Esophagus squamous epithelium (tissue), 5 donors: ENCODE measurements around the gene ADAMTS1. TPM values are rescaled to one million over a fixed set of nuclear protein-coding genes. Genes with fewer than 3 reads are reported as not detected.
"Not testable (repeated sequence)": the region's sequence is repeated elsewhere in the genome, so short reads cannot be mapped to it uniquely, and the experiment has no call there.

Source experiments
- DNase-seq: peaks from one replicate; lab custom pipeline; 2025; lab: John Stamatoyannopoulos, UW
- H3K27ac ChIP-seq, 4 donors: fragments of 200-600 bp; sonication (generic); one replicate each; pipeline ENCODE4 v1.5.1; 2016 to 2019; ENCODE audit warnings: mild to moderate bottlenecking in 1 of 4
- H3K27me3 ChIP-seq, 4 donors: fragments of 200-600 bp; sonication (generic); 1 replicate in 3 of 4; 2 replicates in 1 of 4; pipeline versions ENCODE4 v1.5.1 to v1.6.0; 2017 to 2021; ENCODE audit warnings: antibody characterized with exemption in 1 of 4
- H3K36me3 ChIP-seq, 3 donors: fragments of 200-600 bp; sonication (generic); one replicate each; pipeline ENCODE4 v1.5.1; 2016 to 2019
- H3K4me1 ChIP-seq, 3 donors: fragments of 200-600 bp; sonication (generic); one replicate each; pipeline ENCODE4 v1.5.1; 2017 to 2019
- H3K4me3 ChIP-seq, 4 donors: fragments of 200-600 bp; sonication (generic); 1 replicate in 3 of 4; 2 replicates in 1 of 4; pipeline ENCODE4 v1.5.1; 2016 to 2019; ENCODE audit warnings: mild to moderate bottlenecking in 2 of 4, moderate library complexity in 1 of 4
- H3K9me3 ChIP-seq, 3 donors: fragments of 200-600 bp; sonication (generic); one replicate each; pipeline ENCODE4 v1.5.1; 2016 to 2019
- POLR2A ChIP-seq, 4 donors: fragments of 450-650 bp; IDR thresholded peaks; one replicate each; pipeline ENCODE4 v1.6.1; 2017; ENCODE audit warnings: antibody characterized with exemption in 4 of 4, mild to moderate bottlenecking in 4 of 4, moderate library complexity in 3 of 4
- WGBS, 2 donors: methylation state at CpG; one replicate each; pipeline ENCODE4 v1.1.5; 2018; 5-methylcytosine and 5-hydroxymethylcytosine counted together
- intact Hi-C: fragments of 100-400 bp; cut with DNase I; formaldehyde crosslinking; loops from one replicate; pipeline ENCODE4 v1.15.0; 2022
- total RNA-seq, 4 donors: library from RNA; depleted of rRNA; stranded (reverse); fragments of >200 nt; gene quantifications; one replicate each; pipeline ENCODE4 v1.1.0, GENCODE V29; 2016
- TF ChIP-seq, protein P1 (sequence below), 6 experiments: fragments of 450-650 bp in 4 of 6; fragments of 200-600 bp in 2 of 6; sonication (generic) in 2 of 6; IDR thresholded peaks; one replicate each; pipeline ENCODE4 v1.5.1; 2016 to 2019; ENCODE audit warnings: antibody characterized with exemption in 6 of 6, mild to moderate bottlenecking in 4 of 6, moderate library complexity in 4 of 6
- donor health status: DM: yes; HTN: yes; CAD: no.

Gene ADAMTS1
- total RNA-seq, 4 donors from 2014 or later = 2.8 to 33.0 (median 19.3) TPM

DNA sequence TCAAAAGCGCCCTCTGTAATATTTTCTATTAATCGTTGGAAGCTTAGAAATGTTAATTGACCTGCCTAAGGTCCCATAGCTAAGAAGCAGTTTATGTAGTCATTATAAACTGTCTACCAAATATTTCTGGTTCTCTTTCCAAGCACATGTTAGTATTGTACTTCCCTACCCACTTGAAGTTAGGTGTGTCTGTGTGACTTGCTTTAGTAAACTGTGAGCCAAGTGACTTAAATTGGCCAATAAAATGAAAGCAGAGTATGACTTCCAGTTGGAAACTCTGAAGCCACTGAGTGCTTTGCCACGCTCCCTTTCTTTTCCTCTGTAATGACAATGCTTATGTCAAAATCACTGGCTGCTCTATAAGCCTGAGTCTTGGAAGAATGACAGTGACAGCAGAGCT is 20.6 kb upstream of the ADAMTS1 start:
- 75 to 87% methylated on average over 3 of the region's 3 CpGs for WGBS, 2 donors
- Histone ChIP-seq H3K9me3 (no peaks in the 10 kb centered on the region), H3K27ac (no peak overlapping the region), H3K36me3 (no peaks in the 10 kb centered on the region), H3K27me3 (no peaks in the 10 kb centered on the region), H3K4me3 (no peak overlapping the region), H3K4me1 (no peaks in the 10 kb centered on the region)
- no peak for DNase-seq
- intact Hi-C loops = no loop called here
- TF ChIP-seq, protein P1, sequence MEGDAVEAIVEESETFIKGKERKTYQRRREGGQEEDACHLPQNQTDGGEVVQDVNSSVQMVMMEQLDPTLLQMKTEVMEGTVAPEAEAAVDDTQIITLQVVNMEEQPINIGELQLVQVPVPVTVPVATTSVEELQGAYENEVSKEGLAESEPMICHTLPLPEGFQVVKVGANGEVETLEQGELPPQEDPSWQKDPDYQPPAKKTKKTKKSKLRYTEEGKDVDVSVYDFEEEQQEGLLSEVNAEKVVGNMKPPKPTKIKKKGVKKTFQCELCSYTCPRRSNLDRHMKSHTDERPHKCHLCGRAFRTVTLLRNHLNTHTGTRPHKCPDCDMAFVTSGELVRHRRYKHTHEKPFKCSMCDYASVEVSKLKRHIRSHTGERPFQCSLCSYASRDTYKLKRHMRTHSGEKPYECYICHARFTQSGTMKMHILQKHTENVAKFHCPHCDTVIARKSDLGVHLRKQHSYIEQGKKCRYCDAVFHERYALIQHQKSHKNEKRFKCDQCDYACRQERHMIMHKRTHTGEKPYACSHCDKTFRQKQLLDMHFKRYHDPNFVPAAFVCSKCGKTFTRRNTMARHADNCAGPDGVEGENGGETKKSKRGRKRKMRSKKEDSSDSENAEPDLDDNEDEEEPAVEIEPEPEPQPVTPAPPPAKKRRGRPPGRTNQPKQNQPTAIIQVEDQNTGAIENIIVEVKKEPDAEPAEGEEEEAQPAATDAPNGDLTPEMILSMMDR (IDR thresholded peaks at IDR 0.05) = no peak
- no peak for TF ChIP-seq POLR2A (IDR thresholded peaks at IDR 0.05)

DNA sequence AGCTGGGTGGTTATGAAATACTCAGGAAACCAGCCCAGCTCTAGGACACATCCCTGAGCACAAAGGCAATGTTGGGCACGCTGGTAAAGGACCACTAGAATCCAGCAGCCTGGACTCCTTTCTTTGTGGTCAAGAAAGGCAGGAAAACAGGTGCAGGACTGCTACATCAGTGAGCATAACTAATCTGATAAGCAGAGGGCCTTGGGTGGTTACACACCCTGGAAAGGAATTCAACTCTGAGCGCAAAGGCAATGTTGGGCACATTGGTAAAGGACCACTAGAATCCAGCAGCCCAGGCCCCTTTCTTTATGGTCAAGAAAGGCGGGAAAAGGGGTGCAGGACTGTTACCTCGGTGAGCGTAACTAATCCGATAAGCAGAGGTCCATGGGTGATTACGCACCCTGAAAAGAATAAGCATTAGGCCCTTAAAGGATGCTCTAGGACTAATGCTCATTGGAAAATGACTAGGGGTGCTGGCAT is 11.7 kb upstream of the ADAMTS1 start:
- H3K27ac ChIP-seq, H3K36me3 ChIP-seq, intact Hi-C loops, H3K4me1 ChIP-seq, H3K4me3 ChIP-seq, H3K27me3 ChIP-seq, DNase-seq, H3K9me3 ChIP-seq: not testable (repeated sequence)
- WGBS, 2 donors = 90 to 91% methylated on average over 6 to 7 of the region's 7 CpGs

DNA sequence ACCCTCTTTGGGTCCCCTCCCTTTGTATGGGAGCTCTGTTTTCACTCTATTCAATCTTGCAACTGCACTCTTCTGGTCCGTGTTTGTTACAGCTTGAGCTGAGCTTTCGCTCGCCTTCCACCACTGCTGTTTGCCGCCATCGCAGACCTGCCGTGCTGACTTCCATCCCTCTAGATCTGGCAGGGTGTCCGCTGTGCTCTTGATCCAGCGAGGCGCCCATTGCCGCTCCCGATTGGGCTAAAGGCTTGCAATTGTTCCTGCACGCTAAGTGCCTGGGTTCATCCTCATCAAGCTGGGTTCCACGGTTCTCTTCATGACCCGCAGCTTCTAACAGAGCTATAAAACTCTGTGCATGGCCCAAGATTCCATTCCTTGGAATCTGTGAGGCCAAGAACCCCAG is 9.5 kb upstream of the ADAMTS1 start:
- 87 to 98% methylated on average over 11 to 12 of the region's 14 CpGs for WGBS, 2 donors
- H3K4me1 ChIP-seq, H3K4me3 ChIP-seq, H3K36me3 ChIP-seq, H3K9me3 ChIP-seq, H3K27me3 ChIP-seq, intact Hi-C loops, DNase-seq, H3K27ac ChIP-seq: not testable (repeated sequence)

DNA sequence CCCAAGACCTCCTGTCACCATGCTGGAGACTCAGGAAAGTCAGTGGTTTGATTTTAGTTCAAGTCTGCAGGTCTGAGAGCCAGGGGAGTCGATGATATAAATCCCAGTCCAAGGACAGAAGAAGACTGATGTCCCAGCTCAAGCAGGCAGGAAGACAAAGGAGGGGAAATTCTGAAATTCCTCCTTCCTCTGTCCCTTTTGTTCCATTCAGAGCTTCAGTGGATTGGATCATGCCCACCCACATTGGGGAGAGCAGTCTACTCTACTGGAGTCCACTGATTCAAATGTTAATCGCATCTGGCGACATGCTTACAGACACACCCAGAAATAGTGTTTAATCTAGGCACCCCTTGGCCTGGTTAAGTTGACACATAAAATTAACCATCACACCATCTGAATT is 7.2 kb upstream of the ADAMTS1 start:
- H3K9me3 ChIP-seq = no peaks in the 10 kb centered on the region
- H3K4me3 ChIP-seq = no peak overlapping the region
- H3K27me3 ChIP-seq = peaks cover 0 to 4% (median 0%) of the 10 kb centered on the region in 4 donors
- TF ChIP-seq POLR2A (IDR thresholded peaks at IDR 0.05) = no peak
- TF ChIP-seq, protein P1 (IDR thresholded peaks at IDR 0.05) = no peak
- no peak for DNase-seq
- no peaks in the 10 kb centered on the region for H3K36me3 ChIP-seq
- 79 to 82% methylated on average over 3 of the region's 3 CpGs for WGBS, 2 donors
- H3K27ac ChIP-seq = no peak overlapping the region
- intact Hi-C loops = no loop called here
- peaks cover 0 to 14% (median 2%) of the 10 kb centered on the region in 3 donors for H3K4me1 ChIP-seq

DNA sequence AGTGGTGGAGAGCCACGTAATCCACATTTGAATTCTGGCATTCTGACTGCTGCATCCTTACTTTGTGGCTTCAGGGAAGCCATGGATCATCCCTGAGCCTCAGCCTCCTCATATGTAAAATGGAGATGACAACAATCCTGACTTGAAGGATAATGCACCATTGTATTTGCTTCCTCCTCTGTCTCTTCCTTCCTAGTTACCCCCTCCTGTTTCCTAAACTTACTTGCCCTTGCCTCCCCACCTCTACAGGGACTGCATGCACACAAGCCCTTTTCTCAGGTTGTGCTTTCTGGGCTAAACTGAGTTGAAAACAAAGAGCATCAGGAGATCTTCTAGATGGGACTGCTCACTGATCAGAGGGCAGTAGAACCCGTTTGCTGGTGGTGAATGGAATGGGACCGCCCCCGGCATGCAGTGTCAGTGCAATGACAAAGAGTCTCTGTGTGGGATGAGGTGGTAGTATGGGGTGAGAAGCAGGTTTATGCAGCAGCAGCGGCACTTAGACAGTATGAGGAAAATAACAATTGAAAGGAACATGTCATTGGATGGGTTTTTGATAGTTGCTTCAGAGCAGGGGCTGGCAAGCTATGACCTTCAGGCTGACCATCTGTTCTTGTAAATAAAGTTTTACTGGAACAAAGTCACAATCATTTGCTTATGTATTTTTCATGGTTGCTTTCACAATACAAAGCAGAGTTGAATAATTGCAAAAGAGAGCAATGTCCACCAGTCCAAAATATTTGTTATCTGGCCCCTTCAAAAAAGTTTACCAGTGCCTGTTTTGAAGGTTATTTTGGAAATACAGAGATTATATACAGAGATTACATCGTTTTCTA is 6.1 kb upstream of the ADAMTS1 start:
- Histone ChIP-seq H3K36me3 (no peaks in the 10 kb centered on the region), H3K27ac (no peak overlapping the region), H3K4me1 (peaks cover 0 to 22% (median 2%) of the 10 kb centered on the region in 3 donors), H3K27me3 (peaks cover 0 to 13% (median 0%) of the 10 kb centered on the region in 4 donors), H3K9me3 (no peaks in the 10 kb centered on the region), H3K4me3 (no peak overlapping the region)
- 74 to 76% methylated on average over 5 to 6 of the region's 6 CpGs for WGBS, 2 donors
- no peak for DNase-seq
- TF ChIP-seq, protein P1 (IDR thresholded peaks at IDR 0.05) = no peak
- TF ChIP-seq POLR2A (IDR thresholded peaks at IDR 0.05) = no peak
- intact Hi-C loops = loop anchor here (2.0 kb wide), 1 partner anchor 851 kb away; no protein-coding TSS in a partner anchor

DNA sequence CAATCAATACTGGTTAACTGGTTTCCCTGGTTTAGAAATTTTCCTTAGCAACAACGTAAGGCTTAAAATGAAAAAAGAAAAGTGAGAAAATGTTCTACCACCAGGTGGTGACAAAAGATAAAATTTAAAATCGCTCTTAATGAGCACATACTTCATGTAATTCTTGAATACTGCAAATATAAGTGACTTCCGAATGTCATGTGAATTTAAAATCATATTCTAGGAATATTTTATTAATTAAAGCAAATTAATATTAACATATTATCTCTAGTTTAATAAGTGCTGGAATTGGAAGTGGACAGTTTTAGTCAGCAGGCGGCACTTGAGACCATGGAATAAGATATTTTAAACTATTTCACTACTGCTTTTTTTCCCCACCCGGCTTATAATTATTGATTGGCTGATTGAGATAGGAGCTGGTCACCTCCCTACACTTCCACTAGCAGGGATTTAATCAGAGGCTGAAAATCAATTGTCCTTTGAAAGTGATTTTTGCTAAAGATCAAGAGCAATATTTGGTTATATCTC is 5.0 kb upstream of the ADAMTS1 start:
- intact Hi-C loops = loop anchor here (2.0 kb wide), 1 partner anchor 853 kb away; no protein-coding TSS in a partner anchor
- WGBS, 2 donors = 13 to 15% methylated on average over 5 of the region's 5 CpGs
- H3K36me3 ChIP-seq = no peaks in the 10 kb centered on the region
- H3K9me3 ChIP-seq = no peaks in the 10 kb centered on the region
- no peak for TF ChIP-seq POLR2A (IDR thresholded peaks at IDR 0.05)
- TF ChIP-seq, protein P1 (IDR thresholded peaks at IDR 0.05) = peak; percentile 56 to 88 (median 72)
- peaks cover 2 to 34% (median 6%) of the 10 kb centered on the region in 3 donors for H3K4me1 ChIP-seq
- no peak for DNase-seq
- peaks cover 0 to 25% (median 0%) of the 10 kb centered on the region in 4 donors for H3K27me3 ChIP-seq
- H3K4me3 ChIP-seq = no peak overlapping the region
- no peak overlapping the region for H3K27ac ChIP-seq
